Endodermal cell (in vitro differentiated cells): Measurements from ENCODE around the gene PANX1. TPM values are rescaled to one million over a fixed set of nuclear protein-coding genes. Genes with fewer than 3 reads are reported as not detected.

Source experiments
- DNase-seq: peaks from one replicate; pipeline ENCODE4 v3.0.0-alpha.2; 2017
- H3K27ac ChIP-seq: 2 replicates; pipeline ENCODE4 v1.5.1; 2013; ENCODE audit warnings: mild to moderate bottlenecking, low read depth, low read length, moderate library complexity
- H3K27me3 ChIP-seq: 2 replicates; pipeline ENCODE4 v1.6.1; 2013; ENCODE audit warnings: mild to moderate bottlenecking, low read length, moderate library complexity; ENCODE audit not compliant: insufficient read depth, control insufficient read depth, poor library complexity, severe bottlenecking
- H3K36me3 ChIP-seq: 2 replicates; pipeline ENCODE4 v1.7.0; 2013; ENCODE audit warnings: mild to moderate bottlenecking, low read length, moderate library complexity; ENCODE audit not compliant: control insufficient read depth, insufficient read depth
- H3K4me1 ChIP-seq: one replicate; pipeline ENCODE4 v1.7.0; 2013; ENCODE audit warnings: low read length; ENCODE audit not compliant: control insufficient read depth, insufficient read depth
- H3K4me3 ChIP-seq: 2 replicates; pipeline ENCODE4 v1.5.1; 2013; ENCODE audit warnings: mild to moderate bottlenecking, low read length, moderate library complexity
- H3K9ac ChIP-seq: 2 replicates; pipeline ENCODE4 v1.6.1; 2013; ENCODE audit warnings: mild to moderate bottlenecking, low read length, moderate library complexity; ENCODE audit not compliant: poor library complexity, severe bottlenecking; ENCODE audit errors: extremely low read depth
- H3K9me3 ChIP-seq: 2 replicates; pipeline ENCODE4 v1.6.1; 2013; ENCODE audit warnings: mild to moderate bottlenecking, low read length, moderate library complexity; ENCODE audit not compliant: control insufficient read depth
- H3K27ac Mint-ChIP-seq: 2 replicates; pipeline ENCODE4 v1.8.0; 2020; ENCODE audit warnings: mixed read lengths
- H3K27me3 Mint-ChIP-seq: 2 replicates; pipeline ENCODE4 v1.8.0; 2021; ENCODE audit warnings: mild to moderate bottlenecking, mixed read lengths; ENCODE audit not compliant: insufficient read depth
- H3K36me3 Mint-ChIP-seq: 2 replicates; pipeline ENCODE4 v1.8.0; 2020; ENCODE audit warnings: low read depth, mixed read lengths
- H3K4me1 Mint-ChIP-seq: 2 replicates; pipeline ENCODE4 v1.8.0; 2020; ENCODE audit warnings: mixed read lengths
- H3K4me3 Mint-ChIP-seq: 2 replicates; pipeline ENCODE4 v1.8.0; 2020; ENCODE audit warnings: mild to moderate bottlenecking, moderate library complexity, mixed read lengths
- H3K9me3 Mint-ChIP-seq: 2 replicates; pipeline ENCODE4 v1.8.0; 2020; ENCODE audit warnings: mild to moderate bottlenecking, mixed read lengths
- CTCF ChIP-seq: fragments of 200-600 bp; sonication (generic); conservative IDR thresholded peaks from 2 replicates; pipeline ENCODE4 v1.5.0; 2021; ENCODE audit warnings: antibody characterized with exemption, mild to moderate bottlenecking
- WGBS, 2 experiments: methylation state at CpG; one replicate each; pipeline versions ENCODE4 v1.1.5 to v1.1.7; 2013; ENCODE audit warnings: missing lambda C conversion rate in 2 of 2, mixed read lengths in 1 of 2; ENCODE audit not compliant: insufficient coverage in 1 of 2, insufficient read length in 1 of 2; 5-methylcytosine and 5-hydroxymethylcytosine counted together
- total RNA-seq, 2 donors: library from RNA; stranded (reverse); fragmentation: NEBNext Ultra II Directional in 1 of 2; extraction: Animal tissue kit (Norgen Biotek cat#: 25700) in 1 of 2; gene quantifications; 2 replicates in 1 of 2; 3 replicates in 1 of 2; pipeline ENCODE4 v1.2.1, GENCODE V29; 2021

PANX1 gene
- total RNA-seq, 2 donors from 2014 or later = 19.4 to 21.0 TPM

- peaks cover 5% of the 10 kb centered on the region for H3K36me3 Mint-ChIP-seq
- Histone ChIP-seq H3K27me3 (no peaks in the 10 kb centered on the region), H3K27ac (no peak overlapping the region), H3K36me3 (no peaks in the 10 kb centered on the region), H3K4me1 (no peaks in the 10 kb centered on the region), H3K9me3 (peaks cover 6% of the 10 kb centered on the region), H3K4me3 (no peak overlapping the region), H3K9ac (no peak overlapping the region)
- H3K4me1 Mint-ChIP-seq = peaks cover 19% of the 10 kb centered on the region
- H3K4me3 Mint-ChIP-seq = no peak overlapping the region
- no peak for TF ChIP-seq CTCF
- WGBS, 2 experiments = 93 to 95% methylated on average over 1 of the region's 1 CpG
- H3K27ac Mint-ChIP-seq = no peak overlapping the region
- DNase-seq = no peak
- no peaks in the 10 kb centered on the region for H3K27me3 Mint-ChIP-seq
- H3K9me3 Mint-ChIP-seq = peaks cover 3% of the 10 kb centered on the region
Observed at GRCh38 chr11:94168882-94169281, 40.2 kb downstream of the PANX1 start.

- Mint-ChIP-seq H3K9me3 (no peaks in the 10 kb centered on the region), H3K4me3 (no peak overlapping the region), H3K4me1 (peaks cover 19% of the 10 kb centered on the region), H3K27ac (no peak overlapping the region), H3K27me3 (no peaks in the 10 kb centered on the region), H3K36me3 (no peaks in the 10 kb centered on the region)
- Histone ChIP-seq H3K9me3 (peaks cover 6% of the 10 kb centered on the region), H3K27ac (no peak overlapping the region), H3K4me3 (no peak overlapping the region), H3K9ac (no peak overlapping the region), H3K4me1 (no peaks in the 10 kb centered on the region), H3K27me3 (no peaks in the 10 kb centered on the region), H3K36me3 (no peaks in the 10 kb centered on the region)
- TF ChIP-seq CTCF = no peak
- DNase-seq = peak; percentile 57
- WGBS, 2 experiments = 74 to 87% methylated on average over 3 to 4 of the region's 4 CpGs
Observed at GRCh38 chr11:94169516-94169915, 40.9 kb downstream of the PANX1 start.

- Mint-ChIP-seq H3K27ac (no peak overlapping the region), H3K4me1 (peaks cover 19% of the 10 kb centered on the region), H3K36me3 (no peaks in the 10 kb centered on the region), H3K4me3 (no peak overlapping the region), H3K27me3 (no peaks in the 10 kb centered on the region), H3K9me3 (no peaks in the 10 kb centered on the region)
- Histone ChIP-seq H3K4me1 (no peaks in the 10 kb centered on the region), H3K9me3 (peaks cover 6% of the 10 kb centered on the region), H3K36me3 (no peaks in the 10 kb centered on the region), H3K9ac (no peak overlapping the region), H3K27me3 (no peaks in the 10 kb centered on the region), H3K27ac (no peak overlapping the region), H3K4me3 (no peak overlapping the region)
- DNase-seq = no peak
- 94 to 100% methylated on average over 6 to 8 of the region's 8 CpGs for WGBS, 2 experiments
- no peak for TF ChIP-seq CTCF
Observed at GRCh38 chr11:94169930-94170545, 41.4 kb downstream of the PANX1 start.
